Suprapubic skin (tissue), 4 donors: ENCODE results near the gene MED12L.

Source experiments
- CTCF ChIP-seq, 2 donors: fragments of 200-600 bp in 1 of 2; fragments of 450-650 bp in 1 of 2; sonication (generic) in 1 of 2; IDR thresholded peaks; one replicate each; pipeline ENCODE4 v1.5.1; 2016 to 2019; ENCODE audit warnings: antibody characterized with exemption in 2 of 2, mild to moderate bottlenecking in 1 of 2, moderate library complexity in 1 of 2
- POLR2A ChIP-seq, 2 donors: fragments of 450-650 bp; IDR thresholded peaks; one replicate each; pipeline ENCODE4 v1.6.1; 2017; ENCODE audit warnings: antibody characterized with exemption in 2 of 2, mild to moderate bottlenecking in 2 of 2, moderate library complexity in 2 of 2
- POLR2AphosphoS5 ChIP-seq, 3 donors: sonication (generic); formaldehyde crosslinking; IDR thresholded peaks; one replicate each; pipeline ENCODE4 v1.6.1; 2017; ENCODE audit warnings: antibody characterized with exemption in 3 of 3

- no peak for TF ChIP-seq CTCF (IDR thresholded peaks at IDR 0.05)
- TF ChIP-seq POLR2AphosphoS5 (IDR thresholded peaks at IDR 0.05) = no peak
- no peak for TF ChIP-seq POLR2A (IDR thresholded peaks at IDR 0.05)
Observed at GRCh38 chr3:151265866-151266265, 180.4 kb downstream of the MED12L start.
